ENCODE results near the gene MED25. TPM values are rescaled to one million over a fixed set of nuclear protein-coding genes. Genes with fewer than 3 reads are reported as not detected.

MED25 gene
- total and polyA plus RNA-seq, 9 of the 15 experiments (the other 6 are each of a cell fraction or from before 2014, with no cell fraction given): 4.1 to 93.9 (median 19.3) TPM

- TF ChIP-seq STAT6 (CRISPR knock-in tag; IDR thresholded peaks at IDR 0.05) (0 out of 2 replicates have a peak, but pooled peaks have one; percentile 42), SUPT5H (IDR thresholded peaks at IDR 0.05) (peak; percentile 84), PURB (CRISPR knock-in tag; IDR thresholded peaks at IDR 0.05; ENCODE audit: low read depth) (no peak), HNRNPL (IDR thresholded peaks at IDR 0.05; ENCODE audit: low read depth, low read length) (no peak), NRF1 (conservative IDR thresholded peaks at IDR 0.05 in 1 of 2, IDR thresholded peaks at IDR 0.05 in 1 of 2) (peak; percentile 98 to 99), THRAP3 (IDR thresholded peaks at IDR 0.05; ENCODE audit: borderline replicate concordance) (no peak), KDM5B (IDR thresholded peaks at IDR 0.05; ENCODE audit: insufficient replicate concordance, low read depth, low read length) (peak; percentile 55), ZFP30 (CRISPR knock-in tag; IDR thresholded peaks at IDR 0.05; ENCODE audit: borderline replicate concordance) (no peak), ZNF311 (CRISPR knock-in tag; IDR thresholded peaks at IDR 0.05) (no peak), NFATC3 (IDR thresholded peaks at IDR 0.05) (no peak; the same call in 1 of the 2 replicates), MEF2A (IDR thresholded peaks at IDR 0.05; ENCODE audit: control insufficient read depth, low read depth, low read length) (no peak), E2F5 (CRISPR knock-in tag; IDR thresholded peaks at IDR 0.05) (no peak; the same call in 1 of the 2 replicates), RB1 (IDR thresholded peaks at IDR 0.05; ENCODE audit: low read depth) (no peak; the same call in 1 of the 2 replicates), MAZ (CRISPR knock-in tag; conservative IDR thresholded peaks at IDR 0.05 in 1 of 2, IDR thresholded peaks at IDR 0.05 in 1 of 2) (peak; percentile 80 to 81), ZNF655 (CRISPR knock-in tag; IDR thresholded peaks at IDR 0.05) (no peak), POU5F1 (IDR thresholded peaks at IDR 0.05; ENCODE audit: borderline replicate concordance, low read depth, low read length, partially characterized antibody) (peak; percentile 43), POLR3A (IDR thresholded peaks at IDR 0.05; ENCODE audit: borderline replicate concordance, extremely low read depth, insufficient read depth, insufficient read length) (no peak), HMGXB4 (CRISPR knock-in tag; IDR thresholded peaks at IDR 0.05) (no peak), MYC (IDR thresholded peaks at IDR 0.05; ENCODE audit: low read depth, low read length) (peak; percentile 89), MYC (CRISPR knock-in tag; IDR thresholded peaks at IDR 0.05; ENCODE audit: borderline replicate concordance, low read depth) (no peak), ZNF57 (CRISPR knock-in tag; IDR thresholded peaks at IDR 0.05) (no peak)
These were observed 59.2 kb downstream of the MED25 start, which contains the start of the genes AKT1S1 and TBC1D17 (continued) for GRCh38 chr19:49877020-49877878.

All from K562 (cell line).